Immature natural killer cell (primary cell): Measurements from ENCODE around the gene CAPN11. TPM values are rescaled to one million over a fixed set of nuclear protein-coding genes. Genes with fewer than 3 reads are reported as not detected.
A peak's percentile ranks its signal among the peaks of the same experiment; 100 is the strongest.
"Not testable (repeated sequence)": the region's sequence is repeated elsewhere in the genome, so short reads cannot be mapped to it uniquely, and the experiment has no call there.

Experiments used
- DNase-seq, 3 donors: peaks; one replicate each; pipeline ENCODE4 v3.0.0; 2022; ENCODE audit warnings: mixed read lengths in 1 of 3
- H3K27ac Mint-ChIP-seq, 6 donors: one replicate each; pipeline ENCODE4 v1.8.0; 2020; ENCODE audit warnings: mixed read lengths in 6 of 6, mild to moderate bottlenecking in 5 of 6, inconsistent platforms in 4 of 6, moderate library complexity in 3 of 6
- H3K27me3 Mint-ChIP-seq, 3 donors: one replicate each; pipeline ENCODE4 v1.8.0; 2020 to 2021; ENCODE audit warnings: low read depth in 3 of 3, mild to moderate bottlenecking in 3 of 3, mixed read lengths in 3 of 3, moderate library complexity in 3 of 3, inconsistent platforms in 1 of 3
- H3K36me3 Mint-ChIP-seq, 3 donors: one replicate each; pipeline ENCODE4 v1.8.0; 2020; ENCODE audit warnings: mixed read lengths in 3 of 3, inconsistent platforms in 2 of 3, mild to moderate bottlenecking in 2 of 3
- H3K4me1 Mint-ChIP-seq, 2 donors: one replicate each; pipeline ENCODE4 v1.8.0; 2020; ENCODE audit warnings: inconsistent platforms in 2 of 2, mild to moderate bottlenecking in 2 of 2, mixed read lengths in 2 of 2, moderate library complexity in 1 of 2
- H3K4me3 Mint-ChIP-seq, 5 donors: one replicate each; pipeline ENCODE4 v1.8.0; 2020; ENCODE audit warnings: mild to moderate bottlenecking in 5 of 5, mixed read lengths in 5 of 5, inconsistent platforms in 3 of 5, moderate library complexity in 3 of 5
- H3K9me3 Mint-ChIP-seq, 6 donors: one replicate each; pipeline ENCODE4 v1.8.0; 2020; ENCODE audit warnings: mild to moderate bottlenecking in 6 of 6, mixed read lengths in 6 of 6, inconsistent platforms in 4 of 6, moderate library complexity in 3 of 6
- polyA plus RNA-seq, 3 donors: library from polyadenylated mRNA; unstranded; fragments of 300-500 nt; fragmentation: Illumina TruSeq; gene quantifications; one replicate each; pipeline ENCODE4 v1.2.3, GENCODE V29; 2021

The CAPN11 gene
- polyA plus RNA-seq, 3 donors from 2014 or later: 0.29 TPM; not detected in 2

DNA sequence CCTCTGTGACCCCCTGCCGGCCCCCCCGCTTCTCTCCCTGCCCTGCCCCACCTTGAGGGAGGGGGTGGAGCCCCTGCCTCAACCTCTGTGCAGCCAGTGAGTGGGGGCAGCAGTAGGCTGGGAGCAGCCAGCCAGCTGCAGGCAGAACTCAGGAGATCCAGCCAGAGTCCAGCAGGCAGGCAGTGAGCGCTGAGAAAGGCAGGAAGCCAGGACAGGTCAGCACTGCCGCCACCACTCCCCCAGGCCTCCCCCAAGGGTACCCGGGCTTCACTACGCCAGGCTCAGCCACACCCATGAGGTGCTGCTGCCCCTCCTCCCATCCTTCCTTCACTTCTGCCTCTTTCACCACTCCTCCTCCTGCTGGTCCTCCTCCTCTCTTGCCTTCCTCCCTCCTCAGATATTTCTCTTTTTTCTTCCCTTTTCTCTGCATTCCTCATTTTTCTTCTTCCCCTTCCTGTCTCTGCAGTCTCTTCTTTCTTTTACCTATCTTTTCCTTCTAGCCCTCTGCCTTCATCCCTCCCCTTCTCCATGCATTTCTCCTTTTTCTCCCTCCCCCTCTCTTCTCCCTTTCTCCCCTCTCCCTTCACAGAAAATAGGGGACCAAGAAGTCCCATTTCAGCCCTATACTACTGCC is 19.8 kb upstream of the CAPN11 start:
- no peaks in the 10 kb centered on the region for H3K9me3 Mint-ChIP-seq
- no peak overlapping the region for H3K27ac Mint-ChIP-seq
- H3K4me1 Mint-ChIP-seq: no peaks in the 10 kb centered on the region
- no peak for DNase-seq
- H3K4me3 Mint-ChIP-seq: no peak overlapping the region
- H3K36me3 Mint-ChIP-seq: peaks cover 18 to 40% (median 20%) of the 10 kb centered on the region in 3 donors
- peaks cover 0 to 2% (median 1%) of the 10 kb centered on the region in 3 donors for H3K27me3 Mint-ChIP-seq

DNA sequence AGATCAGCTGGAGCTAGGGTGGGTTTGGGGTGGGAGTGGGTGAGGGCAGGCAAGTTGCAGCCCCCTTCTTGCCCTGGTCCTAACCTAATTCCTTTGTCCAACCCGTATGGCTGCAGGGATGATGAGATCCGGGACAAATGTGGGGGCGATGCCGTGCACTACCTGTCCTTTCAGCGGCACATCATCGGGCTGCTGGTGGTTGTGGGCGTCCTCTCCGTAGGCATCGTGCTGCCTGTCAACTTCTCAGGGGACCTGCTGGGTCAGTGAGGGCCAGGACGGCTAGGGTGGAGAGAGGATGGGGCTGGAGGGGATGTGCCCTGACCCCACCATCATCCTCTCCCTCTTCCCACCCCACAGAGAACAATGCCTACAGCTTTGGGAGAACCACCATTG is 19.3 kb upstream of the CAPN11 start:
- no peak for DNase-seq
- peaks cover 0 to 2% (median 1%) of the 10 kb centered on the region in 3 donors for H3K27me3 Mint-ChIP-seq
- H3K4me3 Mint-ChIP-seq: peak overlapping the region in 1 of 5 donors; percentile 10
- no peak overlapping the region for H3K27ac Mint-ChIP-seq
- no peaks in the 10 kb centered on the region for H3K9me3 Mint-ChIP-seq
- peaks cover 23 to 45% (median 25%) of the 10 kb centered on the region in 3 donors for H3K36me3 Mint-ChIP-seq
- no peaks in the 10 kb centered on the region for H3K4me1 Mint-ChIP-seq

DNA sequence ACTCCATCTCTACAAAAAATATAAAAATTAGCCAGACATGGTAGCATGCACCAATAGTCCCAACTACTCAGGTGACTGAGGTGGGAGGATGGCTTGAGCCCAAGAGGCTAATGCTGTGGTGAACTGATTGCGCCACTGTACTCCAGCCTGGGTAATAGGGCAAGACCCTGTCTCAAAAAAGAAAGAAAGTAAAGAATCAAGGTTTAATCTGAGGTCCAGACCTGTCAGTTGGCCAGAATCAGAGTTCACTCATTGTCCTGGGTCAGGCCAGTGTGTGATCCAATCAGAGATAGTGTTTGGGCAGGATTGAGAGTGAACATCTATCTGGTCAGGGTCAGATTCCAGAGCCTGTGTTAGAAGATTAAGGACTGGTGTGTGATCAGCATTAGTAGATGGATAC is 15.8 kb upstream of the CAPN11 start:
- Mint-ChIP-seq H3K27ac (no peak overlapping the region), H3K9me3 (no peaks in the 10 kb centered on the region), H3K4me1 (no peaks in the 10 kb centered on the region), H3K36me3 (peaks cover 19 to 38% (median 21%) of the 10 kb centered on the region in 3 donors), H3K27me3 (peaks cover 0 to 2% (median 0%) of the 10 kb centered on the region in 3 donors), H3K4me3 (no peak overlapping the region)
- DNase-seq: no peak

DNA sequence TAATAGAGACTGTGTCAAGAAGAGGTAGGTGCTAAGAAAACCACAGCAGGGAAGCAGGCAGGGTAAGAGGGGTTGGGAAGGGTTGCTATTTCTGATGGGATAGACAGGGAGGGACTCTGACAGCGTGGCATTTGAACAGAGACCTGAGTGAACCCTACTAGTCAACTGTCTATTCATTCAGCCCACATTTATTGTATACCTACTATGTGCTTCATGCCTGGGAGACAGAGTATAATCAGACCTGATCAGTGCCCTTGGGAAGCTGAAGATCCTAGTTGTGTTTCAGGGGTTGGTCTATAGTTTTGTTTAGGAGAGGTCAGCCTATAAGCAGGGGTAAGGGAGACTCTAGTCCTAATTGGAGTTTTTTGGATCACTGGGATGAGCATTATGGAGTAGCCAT is 14.9 kb upstream of the CAPN11 start:
- Mint-ChIP-seq H3K9me3 (no peaks in the 10 kb centered on the region), H3K36me3 (peaks cover 19 to 40% (median 23%) of the 10 kb centered on the region in 3 donors), H3K4me1 (no peaks in the 10 kb centered on the region), H3K27ac (peak overlapping the region in 1 of 6 donors; percentile 1), H3K27me3 (peaks cover 0 to 2% (median 0%) of the 10 kb centered on the region in 3 donors), H3K4me3 (no peak overlapping the region)
- no peak for DNase-seq

DNA sequence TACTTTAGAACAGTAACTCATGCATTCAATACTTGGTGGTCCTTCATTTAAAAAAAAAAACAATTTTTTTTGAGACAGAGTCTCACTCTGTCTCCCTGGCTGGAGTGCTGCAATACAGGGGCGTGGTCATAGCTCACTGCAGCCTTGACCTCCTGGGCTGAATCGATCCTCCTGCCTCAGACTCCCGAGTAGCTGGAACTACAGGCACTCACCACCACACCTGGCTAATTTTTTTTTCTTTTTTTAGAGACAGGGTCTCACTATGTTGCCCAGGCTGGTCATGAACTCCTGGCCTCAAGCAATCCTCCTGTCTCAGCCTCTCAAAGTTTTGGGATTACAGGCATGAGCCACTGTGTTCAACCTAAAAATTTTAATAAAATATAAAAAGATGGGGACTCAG is 14.1 kb upstream of the CAPN11 start:
- not testable (repeated sequence) for H3K27me3 Mint-ChIP-seq, H3K4me3 Mint-ChIP-seq, H3K9me3 Mint-ChIP-seq, DNase-seq, H3K4me1 Mint-ChIP-seq, H3K27ac Mint-ChIP-seq
- peaks cover 15 to 41% (median 29%) of the 10 kb centered on the region in 3 donors for H3K36me3 Mint-ChIP-seq

GRCh38 chr6:44145839-44146238 is 12.8 kb upstream of the CAPN11 start:
- H3K36me3 Mint-ChIP-seq: peaks cover 9 to 29% (median 24%) of the 10 kb centered on the region in 3 donors
- peak overlapping the region in 3 of 6 donors; percentile 6 to 51 (median 27) for H3K27ac Mint-ChIP-seq
- DNase-seq: no peak
- no peaks in the 10 kb centered on the region for H3K9me3 Mint-ChIP-seq
- no peak overlapping the region for H3K4me3 Mint-ChIP-seq
- H3K4me1 Mint-ChIP-seq: no peaks in the 10 kb centered on the region
- H3K27me3 Mint-ChIP-seq: peaks cover 0 to under 1% (median 0%) of the 10 kb centered on the region in 3 donors

DNA sequence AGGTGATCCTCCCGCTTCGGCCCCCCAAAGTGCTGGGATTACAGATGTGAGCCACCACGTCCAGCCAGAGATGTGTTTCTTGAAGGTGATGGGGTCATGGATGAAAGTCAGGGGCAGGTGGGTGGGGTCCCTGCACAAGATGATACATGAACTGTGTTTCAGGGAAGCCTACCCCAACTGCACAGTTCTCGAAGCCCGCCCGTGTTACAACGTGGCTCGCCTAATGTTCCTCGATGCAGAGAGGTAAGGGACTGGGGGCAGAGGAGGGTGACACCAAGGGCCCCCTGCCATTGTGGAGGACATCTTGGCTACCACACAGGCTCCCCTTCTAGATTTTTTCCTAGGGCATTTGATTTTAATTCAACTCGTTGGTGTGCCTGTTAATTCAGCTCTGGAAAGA is 11.9 kb upstream of the CAPN11 start:
- H3K27ac Mint-ChIP-seq: peak overlapping the region in 1 of 6 donors; percentile 28

DNA sequence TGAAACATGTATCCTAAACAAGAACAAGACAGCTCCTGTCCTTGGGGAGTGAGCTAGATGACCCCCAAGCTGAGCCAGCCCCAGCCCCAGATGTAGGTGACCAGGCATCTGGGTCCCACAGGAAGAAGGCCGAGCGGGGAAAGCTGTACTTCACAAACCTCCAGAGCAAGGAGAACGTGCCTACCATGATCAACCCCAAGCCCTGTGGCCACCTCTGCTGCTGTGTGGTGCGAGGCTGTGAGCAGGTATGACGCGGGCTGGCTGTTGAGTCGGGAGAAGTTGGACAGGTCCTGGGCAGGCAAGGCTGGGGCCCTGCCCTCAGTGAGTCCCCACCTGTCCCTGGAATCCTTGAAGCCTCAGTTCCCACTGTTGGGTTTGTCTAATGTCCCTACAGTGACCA is 11.4 kb upstream of the CAPN11 start:
- H3K27me3 Mint-ChIP-seq: peaks cover 0 to 7% (median 0%) of the 10 kb centered on the region in 3 donors
- H3K9me3 Mint-ChIP-seq: no peaks in the 10 kb centered on the region
- H3K4me1 Mint-ChIP-seq: peaks cover 4 to 7% of the 10 kb centered on the region in 2 donors
- H3K4me3 Mint-ChIP-seq: no peak overlapping the region
- no peak for DNase-seq
- no peak overlapping the region for H3K27ac Mint-ChIP-seq
- peaks cover 9 to 22% (median 18%) of the 10 kb centered on the region in 3 donors for H3K36me3 Mint-ChIP-seq

More for the DNA sequence above, 11.9 kb upstream of the CAPN11 start:
- Mint-ChIP-seq H3K27me3 (peaks cover 0 to 4% (median 0%) of the 10 kb centered on the region in 3 donors), H3K36me3 (peaks cover 9 to 22% (median 18%) of the 10 kb centered on the region in 3 donors), H3K9me3 (no peaks in the 10 kb centered on the region), H3K4me1 (peaks cover 4 to 5% of the 10 kb centered on the region in 2 donors), H3K4me3 (no peak overlapping the region)
- no peak for DNase-seq

DNA sequence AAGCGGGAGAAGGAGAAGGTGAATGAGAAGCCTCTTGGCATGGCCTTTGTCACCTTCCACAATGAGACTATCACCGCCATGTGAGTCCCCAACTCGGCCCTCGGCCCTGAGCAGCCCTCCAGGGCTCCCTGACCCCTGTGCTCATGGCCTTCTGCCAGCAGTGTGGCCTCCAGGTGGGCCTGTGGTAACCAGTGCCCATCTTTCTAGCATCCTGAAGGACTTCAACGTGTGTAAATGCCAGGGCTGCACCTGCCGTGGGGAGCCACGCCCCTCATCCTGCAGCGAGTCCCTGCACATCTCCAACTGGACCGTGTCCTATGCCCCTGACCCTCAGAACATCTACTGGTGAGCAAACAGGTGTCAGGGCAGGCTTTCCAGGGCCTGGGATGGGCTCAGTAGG is 10.3 kb upstream of the CAPN11 start:
- Mint-ChIP-seq H3K4me1 (peaks cover 4 to 7% of the 10 kb centered on the region in 2 donors), H3K36me3 (peaks cover 9 to 19% (median 18%) of the 10 kb centered on the region in 3 donors), H3K4me3 (no peak overlapping the region), H3K27ac (no peak overlapping the region), H3K9me3 (no peaks in the 10 kb centered on the region), H3K27me3 (peaks cover 0 to 7% (median 0%) of the 10 kb centered on the region in 3 donors)
- no peak for DNase-seq

GRCh38 chr6:44149369-44150012 is 9.1 kb upstream of the CAPN11 start:
- DNase-seq: no peak
- Mint-ChIP-seq H3K27ac (no peak overlapping the region), H3K27me3 (peaks cover 0 to 7% (median 0%) of the 10 kb centered on the region in 3 donors), H3K36me3 (peaks cover 0 to 14% (median 9%) of the 10 kb centered on the region in 3 donors), H3K4me1 (peaks cover 4 to 7% of the 10 kb centered on the region in 2 donors), H3K4me3 (no peak overlapping the region), H3K9me3 (no peaks in the 10 kb centered on the region)

DNA sequence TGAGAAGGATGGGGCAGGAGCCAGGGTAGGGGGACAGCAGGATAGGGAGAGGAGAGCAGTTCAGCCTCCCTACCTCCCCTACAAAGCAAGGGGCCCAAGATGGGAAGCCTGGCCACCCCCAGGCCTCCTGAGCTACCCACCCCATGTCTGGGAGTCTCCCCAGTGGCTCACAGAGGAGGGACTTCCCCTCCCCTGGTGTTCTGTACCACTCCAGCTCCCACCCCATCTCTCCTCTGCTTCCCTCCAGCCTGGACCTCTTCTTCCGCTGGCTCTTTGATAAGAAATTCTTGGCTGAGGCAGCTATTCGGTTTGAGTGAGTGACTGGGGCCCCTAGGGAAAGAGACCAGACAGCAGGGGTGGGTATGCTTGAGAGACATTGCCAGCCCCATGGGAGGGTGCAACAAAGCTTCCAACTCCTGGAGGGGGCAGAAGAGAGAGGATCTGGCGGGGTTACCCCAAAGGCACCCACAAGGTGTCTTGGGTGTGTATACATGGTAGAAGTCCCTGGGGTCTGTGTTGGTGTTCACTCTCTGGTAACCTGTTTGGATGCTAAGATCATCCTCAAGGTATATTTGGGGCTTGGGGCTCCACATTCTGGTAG is 8.2 kb upstream of the CAPN11 start:
- no peak overlapping the region for H3K27ac Mint-ChIP-seq
- H3K9me3 Mint-ChIP-seq: no peaks in the 10 kb centered on the region
- DNase-seq: no peak
- peaks cover 0 to 7% (median 0%) of the 10 kb centered on the region in 3 donors for H3K27me3 Mint-ChIP-seq
- no peak overlapping the region for H3K4me3 Mint-ChIP-seq
- H3K4me1 Mint-ChIP-seq: peaks cover 4 to 7% of the 10 kb centered on the region in 2 donors
- H3K36me3 Mint-ChIP-seq: peaks cover 0 to 14% (median 9%) of the 10 kb centered on the region in 3 donors

DNA sequence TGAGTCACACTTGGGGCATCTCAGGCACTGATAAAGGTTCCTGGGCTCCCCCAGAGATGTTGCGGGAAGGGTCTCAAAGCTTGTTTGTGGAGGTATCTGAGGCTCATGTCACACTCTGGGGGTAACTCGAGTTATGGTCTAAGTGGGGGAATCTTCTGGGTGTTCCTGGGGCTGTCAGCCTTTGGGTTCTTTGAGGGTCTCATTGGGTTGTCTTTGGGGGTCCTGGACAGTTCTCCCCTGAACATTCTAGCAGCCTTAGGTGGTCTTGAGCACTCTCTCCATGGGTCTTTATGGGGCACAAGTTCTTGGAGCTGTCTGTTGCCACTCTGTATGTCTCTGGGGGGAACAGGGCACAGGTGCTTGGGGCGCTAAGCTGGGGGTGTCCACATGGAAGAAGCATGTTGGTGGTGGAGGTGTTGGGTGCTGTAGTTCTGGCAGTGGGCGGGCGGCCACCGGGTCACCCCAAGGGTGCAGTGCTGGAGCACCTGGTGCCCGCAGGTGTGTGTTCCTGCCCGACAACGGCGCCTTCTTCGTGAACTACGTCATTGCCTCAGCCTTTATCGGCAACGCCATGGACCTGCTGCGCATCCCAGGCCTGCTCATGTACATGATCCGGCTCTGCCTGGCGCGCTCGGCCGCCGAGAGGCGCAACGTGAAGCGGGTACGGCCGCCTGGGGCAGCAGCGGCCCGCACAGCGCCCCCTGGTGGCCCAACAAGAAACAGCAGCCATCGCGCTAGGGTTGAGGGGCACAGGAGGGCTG is 7.1 kb upstream of the CAPN11 start:
- Mint-ChIP-seq H3K36me3 (peaks cover 0 to 14% (median 9%) of the 10 kb centered on the region in 3 donors), H3K27me3 (peaks cover 0 to 7% (median 0%) of the 10 kb centered on the region in 3 donors), H3K9me3 (no peaks in the 10 kb centered on the region), H3K4me3 (no peak overlapping the region), H3K4me1 (peaks cover 4 to 7% of the 10 kb centered on the region in 2 donors), H3K27ac (no peak overlapping the region)
- DNase-seq: peak; percentile 70 to 76 (median 71)

- peaks cover 4 to 7% of the 10 kb centered on the region in 2 donors for H3K4me1 Mint-ChIP-seq
- H3K9me3 Mint-ChIP-seq: no peaks in the 10 kb centered on the region
- no peak overlapping the region for H3K4me3 Mint-ChIP-seq
- H3K36me3 Mint-ChIP-seq: peaks cover 0 to 14% (median 9%) of the 10 kb centered on the region in 3 donors
- peaks cover 0 to 7% (median 0%) of the 10 kb centered on the region in 3 donors for H3K27me3 Mint-ChIP-seq
- H3K27ac Mint-ChIP-seq: no peak overlapping the region
- DNase-seq: no peak
These were observed 6.5 kb upstream of the CAPN11 start for GRCh38 chr6:44152109-44152461.
